SK-N-SH (cell line): ENCODE measurements around the gene ITSN1. TPM values are rescaled to one million over a fixed set of nuclear protein-coding genes. Genes with fewer than 3 reads are reported as not detected.

ENCODE experiments used
- CTCF ChIA-PET: fragments of 300-600, 350-600 bp; formaldehyde crosslinking; extraction: SDS; loops from one replicate; lab custom pipeline; 2021; lab: Yijun Ruan, JAX
- POLR2A ChIA-PET: fragments of 350-600 bp; sonication (Branson Sonifier 250); formaldehyde crosslinking; extraction: SDS; loops from one replicate; lab custom pipeline; 2020; ENCODE audit warnings: antibody characterized with exemption, inconsistent platforms; lab: Yijun Ruan, JAX
- DNase-seq: peaks from one replicate; pipeline ENCODE4 v3.0.0; 2012
- H2AFZ ChIP-seq: fragments of 200-600 bp; sonication (generic); 2 replicates; pipeline ENCODE4 v1.8.1; 2016; ENCODE audit warnings: antibody characterized with exemption, mild to moderate bottlenecking, low read depth
- H3F3A ChIP-seq: fragments of 200-600 bp; sonication (generic); replicated peaks from 2 replicates; pipeline ENCODE3; 2016; ENCODE audit warnings: antibody characterized with exemption, mild to moderate bottlenecking; ENCODE audit not compliant: insufficient read depth
- H3K27ac ChIP-seq, 2 experiments: fragments of 200-500 bp in 1 of 2; fragments of 200-600 bp in 1 of 2; sonication (Bioruptor generic) in 1 of 2; sonication (generic), shearing (Covaris generic) in 1 of 2; 2 replicates each; pipeline versions ENCODE4 v1.5.1 to v1.6.1; 2014 to 2016; ENCODE audit warnings: low read depth in 2 of 2, inconsistent platforms in 1 of 2, low read length in 1 of 2, mild to moderate bottlenecking in 1 of 2, mixed read lengths in 1 of 2
- H3K27me3 ChIP-seq: fragments of 200-600 bp; sonication (generic), shearing (Covaris generic); 2 replicates; pipeline ENCODE4 v1.6.1; 2016; ENCODE audit warnings: mixed run types; ENCODE audit not compliant: insufficient read depth
- H3K36me3 ChIP-seq, 2 experiments: fragments of 200-500 bp in 1 of 2; fragments of 200-600 bp in 1 of 2; sonication (Bioruptor generic) in 1 of 2; sonication (generic) in 1 of 2; replicated peaks in 1 of 2; 2 replicates each; pipeline versions ENCODE3 to v1.5.1; 2014 to 2016; ENCODE audit warnings: low read length in 1 of 2, mild to moderate bottlenecking in 1 of 2; ENCODE audit not compliant: insufficient read depth in 2 of 2, control insufficient read depth in 1 of 2
- H3K4me1 ChIP-seq, 2 experiments: fragments of 200-500 bp in 1 of 2; fragments of 200-600 bp in 1 of 2; sonication (Bioruptor generic) in 1 of 2; sonication (generic), shearing (Covaris generic) in 1 of 2; 2 replicates each; pipeline versions ENCODE4 v1.5.1 to v1.6.1; 2014 to 2016; ENCODE audit warnings: low read depth in 1 of 2, low read length in 1 of 2, mixed run types in 1 of 2; ENCODE audit not compliant: insufficient read depth in 2 of 2, control insufficient read depth in 1 of 2
- H3K4me2 ChIP-seq: fragments of 200-600 bp; sonication (generic), shearing (Covaris generic); 2 replicates; pipeline ENCODE4 v1.6.1; 2017; ENCODE audit warnings: mixed run types
- H3K4me3 ChIP-seq, 2 experiments: fragments of 200-500 bp in 1 of 2; fragments of 200-600 bp in 1 of 2; sonication (Bioruptor generic) in 1 of 2; sonication (generic), shearing (Covaris generic) in 1 of 2; 2 replicates each; pipeline versions ENCODE4 v1.5.1 to v1.8.1; 2014 to 2016; ENCODE audit warnings: low read depth in 2 of 2, inconsistent platforms in 1 of 2, low read length in 1 of 2, mild to moderate bottlenecking in 1 of 2, mixed read lengths in 1 of 2, moderate library complexity in 1 of 2
- H3K79me2 ChIP-seq: fragments of 200-600 bp; sonication (generic); 2 replicates; pipeline ENCODE4 v1.8.1; 2017; ENCODE audit warnings: mild to moderate bottlenecking; ENCODE audit not compliant: insufficient read depth
- H3K9ac ChIP-seq: fragments of 200-600 bp; sonication (generic); 2 replicates; pipeline ENCODE4 v1.6.1; 2017; ENCODE audit warnings: mixed run types
- H3K9me2 ChIP-seq: fragments of 200-600 bp; sonication (generic); 2 replicates; pipeline ENCODE4 v1.6.1; 2017; ENCODE audit warnings: mixed run types
- H3K9me3 ChIP-seq: fragments of 200-600 bp; sonication (generic); 2 replicates; pipeline ENCODE4 v1.6.1; 2017; ENCODE audit warnings: mixed run types, mild to moderate bottlenecking, moderate library complexity
- H4K20me1 ChIP-seq: fragments of 200-600 bp; sonication (generic); 2 replicates; pipeline ENCODE4 v1.6.1; 2017; ENCODE audit warnings: mild to moderate bottlenecking, mixed run types; ENCODE audit not compliant: insufficient read depth
- CHD2 ChIP-seq: fragments of 150-350 bp; IDR thresholded peaks from 2 replicates; pipeline ENCODE4 v1.6.1; 2018; ENCODE audit warnings: low read length; ENCODE audit not compliant: partially characterized antibody
- EZH2phosphoT487 ChIP-seq: fragments of 200-600 bp; sonication (generic); IDR thresholded peaks from 2 replicates; pipeline ENCODE4 v1.6.1; 2017; ENCODE audit warnings: low read depth, mixed run types, mild to moderate bottlenecking, antibody characterized with exemption, moderate library complexity, borderline replicate concordance
- GATA2 ChIP-seq: sonication (generic); formaldehyde crosslinking; IDR thresholded peaks from 2 replicates; pipeline ENCODE4 v1.5.0; 2020; ENCODE audit warnings: mild to moderate bottlenecking, missing genetic modification reagents
- IRF3 ChIP-seq: fragments of 150-350 bp; IDR thresholded peaks from 2 replicates; pipeline ENCODE4 v1.6.1; 2016; ENCODE audit warnings: mild to moderate bottlenecking, low read depth, low read length
- MAX ChIP-seq: IDR thresholded peaks from 2 replicates; pipeline ENCODE4 v1.4.0; 2012; ENCODE audit warnings: low read depth
- NFIC ChIP-seq: IDR thresholded peaks from 2 replicates; pipeline ENCODE4 v1.4.0; 2012; ENCODE audit warnings: borderline replicate concordance
- PBX3 ChIP-seq: IDR thresholded peaks from 2 replicates; pipeline ENCODE4; 2012
- POLR2AphosphoS5 ChIP-seq: IDR thresholded peaks from 2 replicates; pipeline ENCODE4 v1.6.1; 2012; ENCODE audit warnings: low read depth, low read length
- RAD21 ChIP-seq: IDR thresholded peaks from 2 replicates; pipeline ENCODE4 v1.6.1; 2012; ENCODE audit warnings: mild to moderate bottlenecking, low read length
- REST ChIP-seq: IDR thresholded peaks from 2 replicates; pipeline ENCODE4 v1.6.1; 2012; ENCODE audit warnings: mild to moderate bottlenecking, low read depth, low read length, moderate library complexity
- SIN3A ChIP-seq: IDR thresholded peaks from 2 replicates; pipeline ENCODE4 v1.6.1; 2012; ENCODE audit warnings: low read depth, mild to moderate bottlenecking, low read length, moderate library complexity, borderline replicate concordance
- USF1 ChIP-seq: IDR thresholded peaks from 2 replicates; pipeline ENCODE4 v1.4.0; 2012; ENCODE audit warnings: low read depth, borderline replicate concordance
- WGBS: methylation state at CpG from one replicate; pipeline ENCODE4 v1.1.6; 2017; ENCODE audit warnings: low lambda C conversion rate; 5-methylcytosine and 5-hydroxymethylcytosine counted together
- polyA plus RNA-seq, 3 experiments: library from polyadenylated mRNA; depleted of rRNA; stranded (reverse); fragments of >200 nt; gene quantifications; 2 replicates each; pipeline ENCODE4 v1.2.3, GENCODE V29; 2012

Gene ITSN1
- polyA plus RNA-seq, 1 of the 3 experiments (the other 2 are of a cell fraction), result 27.8 TPM

DNA sequence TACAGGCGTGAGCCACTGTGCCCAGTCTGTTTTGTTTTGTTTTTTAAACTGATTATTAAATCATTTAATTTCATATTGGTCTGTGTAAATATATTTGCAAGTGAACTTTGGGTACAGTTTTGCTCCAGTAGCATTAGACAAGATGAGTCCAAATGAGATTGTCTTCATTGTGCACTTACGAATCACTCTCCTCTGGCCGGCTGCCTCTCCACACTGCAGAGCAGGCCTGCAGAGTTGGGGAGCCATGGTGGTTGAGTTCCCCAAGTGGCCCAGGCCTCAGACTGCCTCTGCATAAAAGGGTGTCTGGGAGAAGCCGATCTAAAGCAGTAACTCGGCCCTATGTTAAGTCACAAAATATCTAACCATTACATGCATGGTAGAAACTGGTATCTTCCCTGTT lies 198.5 kb downstream of the ITSN1 start:
- CTCF ChIA-PET, result no interaction called here
- no peaks in the 10 kb centered on the region for H3K9me2 ChIP-seq
- no peaks in the 10 kb centered on the region for H3F3A ChIP-seq
- H3K27ac ChIP-seq, result no peak overlapping the region
- no peaks in the 10 kb centered on the region for H3K9me3 ChIP-seq
- H3K27me3 ChIP-seq, result no peaks in the 10 kb centered on the region
- no peak for DNase-seq
- H3K4me3 ChIP-seq, result no peak overlapping the region
- no peak overlapping the region for H3K9ac ChIP-seq
- TF ChIP-seq REST (no peak), USF1 (no peak), RAD21 (no peak), MAX (no peak), GATA2 (CRISPR knock-in tag) (no peak)
- TF ChIP-seq, all 33 proteins: peak for 0
- Histone ChIP-seq H2AFZ (no peak overlapping the region), H4K20me1 (no peaks in the 10 kb centered on the region), H3K4me1 (no peaks in the 10 kb centered on the region; a peak in 1 of 4 replicates), H3K36me3 (peaks cover 12 to 28% of the 10 kb centered on the region in 2 experiments), H3K4me2 (no peak overlapping the region), H3K79me2 (no peaks in the 10 kb centered on the region)
- WGBS, result 93% methylated on average over 5 of the region's 5 CpGs
- POLR2A ChIA-PET, result no interaction called here

DNA sequence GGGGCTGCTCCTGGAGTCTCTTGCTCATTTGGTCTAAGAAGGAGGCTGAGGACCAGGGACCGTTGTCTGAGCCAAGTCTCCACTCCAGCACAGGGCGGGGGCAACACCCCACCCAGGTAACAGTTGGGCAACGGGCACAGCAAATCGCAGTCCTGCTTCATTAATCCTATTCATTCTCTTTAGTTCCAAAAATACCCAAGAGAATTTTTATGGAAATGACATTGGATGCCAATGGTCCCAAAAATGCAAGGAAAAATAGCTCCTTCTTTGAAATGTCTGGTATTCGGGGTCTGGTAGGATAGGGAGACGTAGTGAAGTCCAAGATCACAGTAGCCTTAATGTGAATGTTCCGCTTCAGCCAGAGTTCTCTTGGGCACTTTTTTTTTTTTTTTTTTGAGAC lies 199.3 kb downstream of the ITSN1 start:
- TF ChIP-seq NFIC (no peak), PBX3 (no peak), IRF3 (no peak), RAD21 (no peak), CHD2 (no peak), MAX (no peak), REST (no peak), EZH2phosphoT487 (no peak), USF1 (no peak), POLR2AphosphoS5 (no peak), SIN3A (no peak)
- Histone ChIP-seq H2AFZ (no peak overlapping the region), H3K27ac (no peak overlapping the region), H3K4me3 (no peak overlapping the region), H3K4me2 (no peak overlapping the region), H4K20me1 (no peaks in the 10 kb centered on the region), H3K9me3 (no peaks in the 10 kb centered on the region), H3K9me2 (no peaks in the 10 kb centered on the region), H3K9ac (no peak overlapping the region), H3F3A (no peaks in the 10 kb centered on the region), H3K36me3 (peaks cover 12 to 21% of the 10 kb centered on the region in 2 experiments), H3K27me3 (no peaks in the 10 kb centered on the region), H3K79me2 (no peaks in the 10 kb centered on the region), H3K4me1 (no peaks in the 10 kb centered on the region)
- CTCF ChIA-PET, result interaction anchor here (1.6 kb wide), 1 partner anchor 236 kb away, joined by 5 read pairs; no protein-coding TSS in a partner anchor
- 86% methylated on average over 6 of the region's 7 CpGs for WGBS
- POLR2A ChIA-PET, result no interaction called here
- DNase-seq, result no peak
